ENCODE data around the gene STX10.

DNA sequence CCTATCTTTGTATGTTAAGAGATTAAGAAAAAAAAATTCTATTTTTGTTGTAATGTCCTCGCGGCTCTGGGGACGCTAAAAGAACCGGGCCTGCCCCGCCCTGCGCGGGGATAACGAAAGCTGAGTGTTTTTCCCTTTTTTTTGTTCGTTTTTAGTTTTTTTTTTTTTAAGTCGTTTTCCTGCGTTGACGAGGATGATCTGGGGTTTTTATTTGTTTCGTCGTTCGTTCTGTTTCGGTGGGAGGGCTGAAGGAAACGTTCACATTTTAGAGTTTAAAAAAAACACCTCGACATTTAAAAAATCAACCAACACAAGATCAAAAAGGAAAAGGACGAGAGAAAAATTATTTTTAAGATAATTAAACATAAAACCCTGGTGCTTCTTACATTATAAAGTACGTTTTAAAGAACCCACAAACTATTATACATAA, 53.1 kb downstream of the STX10 start:
- TF ChIP-seq TEAD4 (CRISPR knock-in tag; IDR thresholded peaks at IDR 0.05) = no peak
- TF ChIP-seq, protein P1, sequence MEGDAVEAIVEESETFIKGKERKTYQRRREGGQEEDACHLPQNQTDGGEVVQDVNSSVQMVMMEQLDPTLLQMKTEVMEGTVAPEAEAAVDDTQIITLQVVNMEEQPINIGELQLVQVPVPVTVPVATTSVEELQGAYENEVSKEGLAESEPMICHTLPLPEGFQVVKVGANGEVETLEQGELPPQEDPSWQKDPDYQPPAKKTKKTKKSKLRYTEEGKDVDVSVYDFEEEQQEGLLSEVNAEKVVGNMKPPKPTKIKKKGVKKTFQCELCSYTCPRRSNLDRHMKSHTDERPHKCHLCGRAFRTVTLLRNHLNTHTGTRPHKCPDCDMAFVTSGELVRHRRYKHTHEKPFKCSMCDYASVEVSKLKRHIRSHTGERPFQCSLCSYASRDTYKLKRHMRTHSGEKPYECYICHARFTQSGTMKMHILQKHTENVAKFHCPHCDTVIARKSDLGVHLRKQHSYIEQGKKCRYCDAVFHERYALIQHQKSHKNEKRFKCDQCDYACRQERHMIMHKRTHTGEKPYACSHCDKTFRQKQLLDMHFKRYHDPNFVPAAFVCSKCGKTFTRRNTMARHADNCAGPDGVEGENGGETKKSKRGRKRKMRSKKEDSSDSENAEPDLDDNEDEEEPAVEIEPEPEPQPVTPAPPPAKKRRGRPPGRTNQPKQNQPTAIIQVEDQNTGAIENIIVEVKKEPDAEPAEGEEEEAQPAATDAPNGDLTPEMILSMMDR (IDR thresholded peaks at IDR 0.05) = no peak
- no peak for TF ChIP-seq CREB1 (CRISPR knock-in tag; IDR thresholded peaks at IDR 0.05)
- TF ChIP-seq, protein P2, sequence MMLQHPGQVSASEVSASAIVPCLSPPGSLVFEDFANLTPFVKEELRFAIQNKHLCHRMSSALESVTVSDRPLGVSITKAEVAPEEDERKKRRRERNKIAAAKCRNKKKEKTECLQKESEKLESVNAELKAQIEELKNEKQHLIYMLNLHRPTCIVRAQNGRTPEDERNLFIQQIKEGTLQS (CRISPR knock-in tag; conservative IDR thresholded peaks at IDR 0.05) = no peak
- TF ChIP-seq, protein P3, sequence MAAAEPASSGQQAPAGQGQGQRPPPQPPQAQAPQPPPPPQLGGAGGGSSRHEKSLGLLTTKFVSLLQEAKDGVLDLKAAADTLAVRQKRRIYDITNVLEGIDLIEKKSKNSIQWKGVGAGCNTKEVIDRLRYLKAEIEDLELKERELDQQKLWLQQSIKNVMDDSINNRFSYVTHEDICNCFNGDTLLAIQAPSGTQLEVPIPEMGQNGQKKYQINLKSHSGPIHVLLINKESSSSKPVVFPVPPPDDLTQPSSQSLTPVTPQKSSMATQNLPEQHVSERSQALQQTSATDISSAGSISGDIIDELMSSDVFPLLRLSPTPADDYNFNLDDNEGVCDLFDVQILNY (CRISPR knock-in tag; IDR thresholded peaks at IDR 0.05) = no peak
- TF ChIP-seq, protein P4, sequence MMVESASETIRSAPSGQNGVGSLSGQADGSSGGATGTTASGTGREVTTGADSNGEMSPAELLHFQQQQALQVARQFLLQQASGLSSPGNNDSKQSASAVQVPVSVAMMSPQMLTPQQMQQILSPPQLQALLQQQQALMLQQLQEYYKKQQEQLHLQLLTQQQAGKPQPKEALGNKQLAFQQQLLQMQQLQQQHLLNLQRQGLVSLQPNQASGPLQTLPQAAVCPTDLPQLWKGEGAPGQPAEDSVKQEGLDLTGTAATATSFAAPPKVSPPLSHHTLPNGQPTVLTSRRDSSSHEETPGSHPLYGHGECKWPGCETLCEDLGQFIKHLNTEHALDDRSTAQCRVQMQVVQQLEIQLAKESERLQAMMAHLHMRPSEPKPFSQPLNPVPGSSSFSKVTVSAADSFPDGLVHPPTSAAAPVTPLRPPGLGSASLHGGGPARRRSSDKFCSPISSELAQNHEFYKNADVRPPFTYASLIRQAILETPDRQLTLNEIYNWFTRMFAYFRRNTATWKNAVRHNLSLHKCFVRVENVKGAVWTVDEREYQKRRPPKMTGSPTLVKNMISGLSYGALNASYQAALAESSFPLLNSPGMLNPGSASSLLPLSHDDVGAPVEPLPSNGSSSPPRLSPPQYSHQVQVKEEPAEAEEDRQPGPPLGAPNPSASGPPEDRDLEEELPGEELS (CRISPR knock-in tag; IDR thresholded peaks at IDR 0.05) = no peak
- no peak for TF ChIP-seq JUN (CRISPR knock-in tag; IDR thresholded peaks at IDR 0.05)
- TF ChIP-seq, protein P5, sequence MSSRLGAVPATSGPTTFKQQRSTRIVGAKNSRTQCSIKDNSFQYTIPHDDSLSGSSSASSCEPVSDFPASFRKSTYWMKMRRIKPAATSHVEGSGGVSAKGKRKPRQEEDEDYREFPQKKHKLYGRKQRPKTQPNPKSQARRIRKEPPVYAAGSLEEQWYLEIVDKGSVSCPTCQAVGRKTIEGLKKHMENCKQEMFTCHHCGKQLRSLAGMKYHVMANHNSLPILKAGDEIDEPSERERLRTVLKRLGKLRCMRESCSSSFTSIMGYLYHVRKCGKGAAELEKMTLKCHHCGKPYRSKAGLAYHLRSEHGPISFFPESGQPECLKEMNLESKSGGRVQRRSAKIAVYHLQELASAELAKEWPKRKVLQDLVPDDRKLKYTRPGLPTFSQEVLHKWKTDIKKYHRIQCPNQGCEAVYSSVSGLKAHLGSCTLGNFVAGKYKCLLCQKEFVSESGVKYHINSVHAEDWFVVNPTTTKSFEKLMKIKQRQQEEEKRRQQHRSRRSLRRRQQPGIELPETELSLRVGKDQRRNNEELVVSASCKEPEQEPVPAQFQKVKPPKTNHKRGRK (CRISPR knock-in tag; IDR thresholded peaks at IDR 0.05; ENCODE audit: borderline replicate concordance) = no peak
- TF ChIP-seq, protein P6, sequence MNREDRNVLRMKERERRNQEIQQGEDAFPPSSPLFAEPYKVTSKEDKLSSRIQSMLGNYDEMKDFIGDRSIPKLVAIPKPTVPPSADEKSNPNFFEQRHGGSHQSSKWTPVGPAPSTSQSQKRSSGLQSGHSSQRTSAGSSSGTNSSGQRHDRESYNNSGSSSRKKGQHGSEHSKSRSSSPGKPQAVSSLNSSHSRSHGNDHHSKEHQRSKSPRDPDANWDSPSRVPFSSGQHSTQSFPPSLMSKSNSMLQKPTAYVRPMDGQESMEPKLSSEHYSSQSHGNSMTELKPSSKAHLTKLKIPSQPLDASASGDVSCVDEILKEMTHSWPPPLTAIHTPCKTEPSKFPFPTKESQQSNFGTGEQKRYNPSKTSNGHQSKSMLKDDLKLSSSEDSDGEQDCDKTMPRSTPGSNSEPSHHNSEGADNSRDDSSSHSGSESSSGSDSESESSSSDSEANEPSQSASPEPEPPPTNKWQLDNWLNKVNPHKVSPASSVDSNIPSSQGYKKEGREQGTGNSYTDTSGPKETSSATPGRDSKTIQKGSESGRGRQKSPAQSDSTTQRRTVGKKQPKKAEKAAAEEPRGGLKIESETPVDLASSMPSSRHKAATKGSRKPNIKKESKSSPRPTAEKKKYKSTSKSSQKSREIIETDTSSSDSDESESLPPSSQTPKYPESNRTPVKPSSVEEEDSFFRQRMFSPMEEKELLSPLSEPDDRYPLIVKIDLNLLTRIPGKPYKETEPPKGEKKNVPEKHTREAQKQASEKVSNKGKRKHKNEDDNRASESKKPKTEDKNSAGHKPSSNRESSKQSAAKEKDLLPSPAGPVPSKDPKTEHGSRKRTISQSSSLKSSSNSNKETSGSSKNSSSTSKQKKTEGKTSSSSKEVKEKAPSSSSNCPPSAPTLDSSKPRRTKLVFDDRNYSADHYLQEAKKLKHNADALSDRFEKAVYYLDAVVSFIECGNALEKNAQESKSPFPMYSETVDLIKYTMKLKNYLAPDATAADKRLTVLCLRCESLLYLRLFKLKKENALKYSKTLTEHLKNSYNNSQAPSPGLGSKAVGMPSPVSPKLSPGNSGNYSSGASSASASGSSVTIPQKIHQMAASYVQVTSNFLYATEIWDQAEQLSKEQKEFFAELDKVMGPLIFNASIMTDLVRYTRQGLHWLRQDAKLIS (CRISPR knock-in tag; IDR thresholded peaks at IDR 0.05; ENCODE audit: borderline replicate concordance) = no peak
- TF ChIP-seq, protein P7, sequence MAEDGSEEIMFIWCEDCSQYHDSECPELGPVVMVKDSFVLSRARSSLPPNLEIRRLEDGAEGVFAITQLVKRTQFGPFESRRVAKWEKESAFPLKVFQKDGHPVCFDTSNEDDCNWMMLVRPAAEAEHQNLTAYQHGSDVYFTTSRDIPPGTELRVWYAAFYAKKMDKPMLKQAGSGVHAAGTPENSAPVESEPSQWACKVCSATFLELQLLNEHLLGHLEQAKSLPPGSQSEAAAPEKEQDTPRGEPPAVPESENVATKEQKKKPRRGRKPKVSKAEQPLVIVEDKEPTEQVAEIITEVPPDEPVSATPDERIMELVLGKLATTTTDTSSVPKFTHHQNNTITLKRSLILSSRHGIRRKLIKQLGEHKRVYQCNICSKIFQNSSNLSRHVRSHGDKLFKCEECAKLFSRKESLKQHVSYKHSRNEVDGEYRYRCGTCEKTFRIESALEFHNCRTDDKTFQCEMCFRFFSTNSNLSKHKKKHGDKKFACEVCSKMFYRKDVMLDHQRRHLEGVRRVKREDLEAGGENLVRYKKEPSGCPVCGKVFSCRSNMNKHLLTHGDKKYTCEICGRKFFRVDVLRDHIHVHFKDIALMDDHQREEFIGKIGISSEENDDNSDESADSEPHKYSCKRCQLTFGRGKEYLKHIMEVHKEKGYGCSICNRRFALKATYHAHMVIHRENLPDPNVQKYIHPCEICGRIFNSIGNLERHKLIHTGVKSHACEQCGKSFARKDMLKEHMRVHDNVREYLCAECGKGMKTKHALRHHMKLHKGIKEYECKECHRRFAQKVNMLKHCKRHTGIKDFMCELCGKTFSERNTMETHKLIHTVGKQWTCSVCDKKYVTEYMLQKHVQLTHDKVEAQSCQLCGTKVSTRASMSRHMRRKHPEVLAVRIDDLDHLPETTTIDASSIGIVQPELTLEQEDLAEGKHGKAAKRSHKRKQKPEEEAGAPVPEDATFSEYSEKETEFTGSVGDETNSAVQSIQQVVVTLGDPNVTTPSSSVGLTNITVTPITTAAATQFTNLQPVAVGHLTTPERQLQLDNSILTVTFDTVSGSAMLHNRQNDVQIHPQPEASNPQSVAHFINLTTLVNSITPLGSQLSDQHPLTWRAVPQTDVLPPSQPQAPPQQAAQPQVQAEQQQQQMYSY (CRISPR knock-in tag; IDR thresholded peaks at IDR 0.05) = no peak
- TF ChIP-seq, protein P8, sequence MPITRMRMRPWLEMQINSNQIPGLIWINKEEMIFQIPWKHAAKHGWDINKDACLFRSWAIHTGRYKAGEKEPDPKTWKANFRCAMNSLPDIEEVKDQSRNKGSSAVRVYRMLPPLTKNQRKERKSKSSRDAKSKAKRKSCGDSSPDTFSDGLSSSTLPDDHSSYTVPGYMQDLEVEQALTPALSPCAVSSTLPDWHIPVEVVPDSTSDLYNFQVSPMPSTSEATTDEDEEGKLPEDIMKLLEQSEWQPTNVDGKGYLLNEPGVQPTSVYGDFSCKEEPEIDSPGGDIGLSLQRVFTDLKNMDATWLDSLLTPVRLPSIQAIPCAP (CRISPR knock-in tag; IDR thresholded peaks at IDR 0.05) = no peak
- no peak for TF ChIP-seq SP1 (CRISPR knock-in tag; conservative IDR thresholded peaks at IDR 0.05)
- no peak for TF ChIP-seq NR3C1 (CRISPR knock-in tag; conservative IDR thresholded peaks at IDR 0.05; ENCODE audit: low read depth)
- TF ChIP-seq SMAD3 (CRISPR knock-in tag; IDR thresholded peaks at IDR 0.05; ENCODE audit: borderline replicate concordance) = no peak

Measured in WTC11 (cell line).